HG02885 (cell line): Measurements from ENCODE around the gene KLHL17.

ENCODE experiments used
- ATAC-seq: cut with Tn5 transposase; IDR thresholded peaks from one replicate; pipeline ENCODE4 v1.9.1; 2021; ENCODE audit warnings: mild to moderate bottlenecking; ENCODE audit not compliant: unreplicated experiment, poor library complexity

The KLHL17 gene

DNA sequence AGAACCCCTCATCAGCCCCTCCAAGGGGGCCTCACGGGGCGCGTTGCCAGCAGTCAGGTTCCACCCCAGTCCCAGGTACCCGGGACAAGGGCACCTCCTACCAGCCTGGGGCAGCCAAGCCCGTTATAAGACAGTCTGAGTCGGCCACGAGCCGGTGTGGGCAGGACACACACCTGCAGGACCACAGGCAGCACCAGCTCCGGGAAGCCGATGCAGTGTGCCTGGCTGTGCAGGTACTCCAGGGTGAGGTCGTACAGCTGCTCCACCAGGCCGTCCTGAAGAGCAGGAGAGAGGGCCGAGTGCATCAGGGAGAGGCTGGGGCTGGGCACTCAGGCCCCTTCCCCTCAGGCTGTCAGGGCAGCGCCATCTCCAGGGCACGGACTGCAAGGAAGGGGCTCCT is 12.4 kb upstream of the KLHL17 start:
- ATAC-seq, result no peak

DNA sequence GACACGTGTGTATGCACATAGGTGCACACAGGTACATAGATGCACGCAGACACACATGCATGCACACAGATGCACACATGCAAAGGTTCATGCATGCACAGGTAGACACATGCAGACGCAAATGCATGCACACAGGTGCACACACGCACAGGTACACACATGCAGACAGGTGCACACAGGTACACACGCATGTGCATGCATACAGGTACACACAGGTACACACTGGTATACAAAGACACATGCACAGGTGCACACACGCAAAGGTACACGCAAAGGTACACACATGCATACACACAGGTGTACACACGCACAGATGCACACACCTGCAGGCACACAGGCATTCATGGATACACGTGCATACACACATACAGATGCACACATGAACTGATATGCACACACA is 10.1 kb upstream of the KLHL17 start:
- no peak for ATAC-seq

DNA sequence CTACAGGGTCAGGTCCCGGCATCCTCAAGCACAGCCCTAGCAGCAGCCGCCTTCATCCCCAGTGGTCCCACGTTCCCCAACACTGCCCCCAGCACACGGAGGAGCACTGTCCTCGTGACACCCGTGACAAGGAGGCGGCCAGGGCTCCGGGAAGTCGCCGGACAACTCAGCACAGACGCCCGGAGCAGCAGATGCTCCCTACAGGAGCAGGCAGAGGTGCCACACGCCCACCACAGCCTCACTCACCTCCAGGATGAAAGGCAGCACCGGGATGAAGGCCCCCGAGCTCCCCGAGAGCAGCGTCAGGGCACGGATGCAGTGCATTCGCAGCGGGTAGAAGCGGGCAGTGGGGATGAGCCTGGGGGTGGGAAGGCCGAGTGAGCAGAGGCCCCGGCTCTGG is 9.5 kb upstream of the KLHL17 start:
- no peak for ATAC-seq

DNA sequence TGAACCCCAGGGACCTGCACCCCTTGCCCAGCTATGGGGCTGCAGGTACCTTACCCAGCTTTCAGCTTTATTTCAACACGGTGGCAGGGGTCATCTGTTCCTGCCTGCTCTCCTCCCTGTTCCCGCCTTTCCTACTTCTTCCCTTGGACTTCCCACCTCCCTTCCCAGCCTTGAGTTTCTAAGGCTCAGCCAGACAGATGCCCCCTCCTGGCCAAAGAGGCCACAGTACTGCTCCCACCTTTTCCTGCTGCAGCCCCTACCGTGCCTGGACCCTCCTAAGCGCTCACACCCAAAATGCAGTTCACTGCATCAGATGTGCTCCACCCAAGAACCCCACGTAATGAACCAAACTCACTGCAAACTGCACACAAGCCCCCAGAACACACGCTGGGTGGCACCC is 9.0 kb upstream of the KLHL17 start:
- ATAC-seq, result no peak

DNA sequence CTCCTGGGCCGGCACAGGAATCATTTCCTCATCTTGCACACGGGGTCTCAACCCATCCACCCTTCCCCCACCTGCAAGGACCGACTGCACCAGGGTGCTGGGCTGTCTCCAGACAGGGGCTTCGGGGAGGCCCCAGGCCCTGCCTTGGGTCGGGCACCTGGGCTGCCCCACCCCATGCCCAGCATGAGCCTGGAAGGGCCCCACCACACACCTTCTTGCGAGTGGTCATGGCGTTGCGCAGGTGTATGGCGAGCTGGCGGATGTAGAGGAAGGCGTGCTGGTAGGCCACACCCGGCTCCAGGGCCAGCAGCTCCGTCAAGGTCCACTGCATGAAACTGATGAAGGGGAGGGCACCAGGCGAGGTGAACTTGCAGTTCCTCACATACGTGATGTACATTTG is 8.2 kb upstream of the KLHL17 start:
- no peak for ATAC-seq

DNA sequence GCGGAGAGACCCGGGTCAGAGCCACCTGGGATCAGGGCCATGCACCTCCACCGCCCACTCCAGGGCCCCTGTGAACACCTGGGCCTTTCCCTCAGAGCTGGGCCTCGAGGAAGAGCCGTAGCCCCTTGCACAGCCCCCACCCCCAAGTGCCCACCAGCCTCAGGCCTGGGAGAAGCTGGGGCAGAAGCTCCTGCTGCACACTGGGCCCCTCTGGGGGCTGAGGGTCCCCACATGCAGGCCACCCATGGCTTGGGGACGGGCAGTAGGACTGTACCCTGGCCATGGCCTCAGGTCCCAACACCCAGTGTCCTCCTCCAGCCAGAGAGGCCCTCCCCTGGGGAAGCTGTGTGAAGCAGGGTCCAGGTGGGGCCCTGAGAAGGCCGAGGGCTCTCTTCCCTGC is 7.8 kb upstream of the KLHL17 start:
- ATAC-seq, result no peak

DNA sequence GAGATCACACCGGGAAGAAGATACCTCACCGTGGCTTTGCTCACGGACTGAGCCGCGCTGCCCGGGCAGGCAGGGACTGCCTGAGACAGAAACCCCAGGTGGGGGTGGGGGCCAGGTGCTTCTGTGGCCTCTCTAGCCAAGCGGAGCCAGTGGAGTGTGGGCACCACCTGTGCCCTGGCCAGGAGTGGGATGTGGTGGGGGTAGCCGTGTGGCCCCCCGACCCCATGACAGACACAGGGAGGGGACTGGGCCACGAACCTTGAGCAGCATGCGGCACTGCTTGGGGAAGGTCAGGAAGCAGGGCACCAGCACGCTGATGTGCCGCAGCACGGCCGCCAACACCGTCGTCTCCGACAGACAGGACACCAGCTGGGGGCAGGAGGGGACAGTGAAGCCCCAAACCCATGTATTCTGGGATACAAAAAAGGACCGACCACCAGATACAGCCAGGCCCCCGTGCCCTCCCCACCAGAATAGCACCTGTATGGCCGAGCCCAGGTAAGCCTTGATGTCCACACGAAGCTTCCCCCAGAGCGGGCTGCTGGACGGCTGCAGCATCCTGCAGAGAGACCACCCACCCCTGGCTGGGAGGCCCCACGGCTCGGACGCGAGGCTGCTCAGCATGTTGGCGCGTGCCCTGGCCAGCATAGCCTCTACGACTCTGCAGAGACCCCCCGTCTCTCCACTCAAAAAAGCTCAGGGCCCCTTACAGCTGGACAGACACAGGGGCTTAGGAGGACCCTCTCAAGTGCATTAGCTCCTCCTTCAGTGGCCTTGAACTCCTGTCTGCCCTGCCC is 6.7 kb upstream of the KLHL17 start:
- no peak for ATAC-seq

DNA sequence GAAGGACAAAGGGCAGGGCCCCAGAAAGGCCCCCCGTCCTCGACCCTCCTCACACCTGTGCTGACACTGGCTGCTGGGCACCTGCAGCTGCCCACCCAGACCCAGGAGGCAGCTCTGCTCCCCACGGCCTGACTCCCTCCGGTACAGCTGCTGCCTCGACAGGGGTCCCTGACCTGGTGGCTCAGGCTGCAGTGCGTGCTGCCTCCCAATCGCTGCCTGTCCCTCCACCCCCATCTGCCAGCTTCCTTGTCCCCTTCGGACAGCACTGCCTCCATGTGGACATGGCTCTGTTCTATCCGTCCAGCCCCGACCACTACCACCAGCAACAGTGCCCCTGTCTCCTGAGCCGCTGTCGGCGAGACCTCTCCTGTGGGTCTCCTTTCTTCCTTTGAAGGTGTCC is 5.5 kb upstream of the KLHL17 start:
- ATAC-seq, result no peak

DNA sequence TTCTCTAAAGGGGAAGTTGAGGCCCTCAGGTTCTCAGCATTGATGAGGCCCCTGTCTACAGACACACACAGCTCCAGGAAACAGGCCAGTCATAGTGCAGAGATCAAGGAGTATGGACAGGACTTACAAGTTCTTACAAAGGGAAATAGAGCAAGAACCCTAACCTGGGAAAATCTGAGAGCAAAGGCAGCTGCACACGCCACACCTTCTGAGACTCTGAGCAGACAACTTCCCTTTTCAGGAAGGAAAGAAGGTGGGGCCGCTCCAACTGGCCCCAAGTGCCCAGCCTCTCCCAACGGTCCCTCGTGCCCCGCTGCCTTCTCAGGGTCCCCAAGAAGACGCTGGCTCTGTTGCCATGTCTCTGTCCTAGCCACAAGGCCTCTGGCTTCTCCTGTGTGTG is 4.9 kb upstream of the KLHL17 start:
- no peak for ATAC-seq

DNA sequence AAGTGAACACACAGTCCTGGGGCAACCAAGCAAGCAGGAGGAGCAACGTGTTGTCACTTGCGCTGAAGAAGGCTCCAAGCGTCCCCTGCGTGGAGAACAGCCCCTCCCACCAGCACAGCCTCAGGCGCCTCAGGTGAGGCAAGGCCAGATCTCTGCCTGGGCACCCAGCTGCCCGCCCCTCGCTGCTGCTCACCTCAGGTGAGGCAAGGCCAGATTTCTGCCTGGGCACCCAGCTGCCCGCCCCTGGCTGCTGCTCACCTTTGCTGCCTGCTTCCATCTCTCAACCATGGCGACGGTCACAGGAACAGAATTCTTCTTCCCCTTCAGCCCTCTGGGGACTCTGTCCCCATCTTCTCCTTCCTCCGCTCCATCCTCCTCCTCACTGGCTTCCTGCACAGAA is 3.7 kb upstream of the KLHL17 start:
- no peak for ATAC-seq

DNA sequence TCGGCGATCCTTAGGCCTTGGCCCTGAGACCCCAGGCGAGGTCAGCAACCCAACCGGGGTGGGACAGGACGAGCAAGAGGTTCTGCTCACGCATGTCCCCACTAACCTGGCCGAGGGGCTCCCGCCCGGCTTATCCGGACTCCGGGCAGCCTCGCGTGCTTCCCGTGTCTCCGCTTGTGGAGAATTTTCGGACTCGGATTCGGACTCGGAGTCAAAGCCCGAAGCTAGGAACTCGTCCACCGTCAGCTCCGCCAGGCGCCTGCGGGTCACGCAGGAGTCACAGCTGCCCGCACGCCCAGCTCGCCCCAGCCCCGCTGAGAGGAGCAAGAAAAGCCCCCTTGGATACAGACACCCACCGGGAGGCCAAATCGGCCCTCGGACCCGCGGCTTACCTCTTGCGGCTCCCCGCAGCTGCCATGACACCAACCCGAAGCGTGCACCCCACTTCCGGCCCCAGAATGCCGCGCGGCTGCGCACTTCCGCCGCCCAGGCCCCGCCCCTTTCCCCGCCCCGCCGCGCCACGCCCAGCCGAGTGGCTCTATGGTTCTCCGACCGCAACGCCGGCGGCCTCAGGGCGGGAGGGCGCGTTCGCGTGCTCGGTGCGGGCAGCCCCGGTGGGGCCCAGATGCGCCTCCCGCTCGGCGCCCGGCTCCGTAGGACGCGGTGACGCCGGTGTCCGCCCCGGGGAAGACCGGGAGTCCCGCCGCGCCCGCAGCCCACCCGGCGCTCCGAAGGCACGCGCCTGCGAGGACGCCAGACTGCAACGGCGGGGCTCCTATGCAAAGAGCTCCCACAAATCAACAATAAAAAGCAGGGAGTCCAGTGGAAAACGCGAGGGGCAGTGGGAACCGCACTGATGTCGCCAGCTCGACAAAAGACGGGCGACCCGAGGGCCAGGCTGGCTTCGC is 1.3 kb upstream of the KLHL17 start, which contains the start of gene NOC2L:
Gene NOC2L (minus strand): TSS at position 434 of the 908 bp plus-strand sequence. CDS start 16 bp downstream, at position 418.
- peak; percentile 73 for ATAC-seq

DNA sequence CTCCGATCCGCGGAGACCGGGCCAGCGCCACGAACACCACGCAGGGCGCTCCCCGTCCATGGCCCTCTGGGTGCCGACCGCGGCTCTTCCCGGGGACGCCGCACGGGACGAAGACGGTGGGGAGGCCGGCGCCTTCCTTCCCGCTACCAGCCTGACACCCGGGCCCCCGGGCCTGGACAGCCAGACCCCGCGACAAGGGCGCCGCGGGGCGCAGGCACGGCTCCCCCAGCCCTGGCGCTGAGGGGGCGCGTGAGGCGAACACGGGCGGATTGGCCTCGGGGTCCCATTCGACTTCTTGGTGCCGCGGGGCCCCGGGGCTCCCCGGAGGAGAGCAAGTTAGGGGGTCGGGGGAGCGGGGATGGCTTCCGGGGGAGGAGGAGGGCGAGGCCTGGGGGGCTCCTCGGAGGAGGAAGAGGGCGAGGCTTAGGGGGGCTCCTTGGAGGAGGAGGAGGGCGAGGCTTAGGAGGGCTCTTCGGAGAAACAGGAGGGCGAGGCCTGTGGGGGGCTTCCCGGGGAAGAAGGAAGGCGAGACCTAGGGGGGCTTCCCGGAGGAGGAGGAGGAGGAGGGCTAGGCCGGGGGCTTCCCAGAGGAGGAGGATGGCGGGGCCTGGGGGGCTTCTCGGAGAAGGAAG is 537 bp upstream of the KLHL17 start:
- ATAC-seq, result no peak

DNA sequence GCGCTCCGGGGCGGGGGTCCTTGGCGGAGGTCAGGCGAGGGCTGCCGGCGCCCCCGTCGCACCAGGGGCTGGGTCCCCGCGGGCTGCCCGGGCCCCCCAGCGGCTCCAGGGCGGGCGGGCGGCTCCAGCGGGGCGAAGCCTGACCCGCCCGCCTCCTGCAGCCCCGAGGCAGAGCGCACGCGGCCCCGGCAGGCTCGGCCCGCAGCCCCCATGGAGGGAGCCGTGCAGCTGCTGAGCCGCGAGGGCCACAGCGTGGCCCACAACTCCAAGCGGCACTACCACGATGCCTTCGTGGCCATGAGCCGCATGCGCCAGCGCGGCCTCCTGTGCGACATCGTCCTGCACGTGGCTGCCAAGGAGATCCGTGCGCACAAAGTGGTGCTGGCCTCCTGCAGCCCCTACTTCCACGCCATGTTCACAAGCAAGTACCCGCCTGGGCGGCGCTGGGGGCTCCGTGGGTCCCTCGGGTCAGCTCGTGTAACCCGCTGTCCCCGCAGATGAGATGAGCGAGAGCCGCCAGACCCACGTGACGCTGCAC is 817 bp downstream of the KLHL17 start:
- ATAC-seq, result no peak

DNA sequence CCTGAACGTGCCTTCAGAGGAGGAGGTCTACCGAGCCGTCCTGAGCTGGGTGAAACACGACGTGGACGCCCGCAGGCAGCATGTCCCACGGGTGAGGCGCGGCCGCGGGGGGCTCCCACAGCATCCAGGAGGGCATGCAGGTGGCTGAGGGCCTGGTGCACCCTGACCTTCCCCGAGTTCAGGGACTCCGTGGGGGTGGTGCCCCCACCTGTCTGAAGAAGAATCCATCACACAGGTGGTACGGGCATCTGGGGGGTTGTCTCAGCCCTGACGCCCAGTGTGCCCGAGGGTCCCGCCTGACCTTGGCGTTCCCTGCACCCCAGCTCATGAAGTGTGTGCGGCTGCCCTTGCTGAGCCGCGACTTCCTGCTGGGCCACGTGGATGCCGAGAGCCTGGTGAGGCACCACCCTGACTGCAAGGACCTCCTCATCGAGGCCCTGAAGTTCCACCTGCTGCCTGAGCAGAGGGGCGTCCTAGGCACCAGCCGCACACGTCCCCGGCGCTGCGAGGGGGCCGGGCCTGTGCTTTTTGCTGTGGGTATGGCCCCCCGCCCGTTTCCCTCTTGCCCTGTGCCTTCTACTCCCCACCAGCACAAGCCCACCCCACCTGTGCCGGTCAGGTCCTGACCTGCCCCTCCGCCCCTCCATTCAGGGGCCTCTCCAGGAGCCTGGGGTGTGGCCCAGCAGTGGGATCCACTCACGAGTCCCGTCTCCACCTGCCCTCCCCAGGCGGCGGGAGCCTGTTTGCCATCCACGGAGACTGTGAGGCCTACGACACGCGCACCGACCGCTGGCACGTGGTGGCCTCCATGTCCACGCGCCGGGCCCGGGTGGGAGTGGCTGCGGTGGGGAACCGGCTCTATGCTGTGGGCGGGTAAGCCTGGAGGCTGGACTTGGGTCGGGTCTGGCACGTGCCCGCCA is 2.3 kb downstream of the KLHL17 start:
- ATAC-seq, result no peak

DNA sequence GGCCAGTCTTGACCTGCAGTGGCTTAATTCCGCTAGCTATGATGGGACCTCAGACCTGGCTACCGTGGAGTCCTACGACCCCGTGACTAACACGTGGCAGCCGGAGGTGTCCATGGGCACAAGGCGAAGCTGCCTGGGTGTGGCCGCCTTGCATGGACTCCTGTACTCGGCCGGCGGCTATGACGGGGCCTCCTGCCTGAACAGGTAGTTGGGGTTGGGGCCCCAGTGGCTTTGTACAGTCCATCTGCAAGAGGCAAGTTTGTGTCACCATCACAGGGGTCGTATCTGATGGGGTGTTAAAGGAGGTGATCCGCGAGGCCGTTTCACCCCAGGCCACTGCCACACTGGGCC is 2.9 kb downstream of the KLHL17 start:
- no peak for ATAC-seq

DNA sequence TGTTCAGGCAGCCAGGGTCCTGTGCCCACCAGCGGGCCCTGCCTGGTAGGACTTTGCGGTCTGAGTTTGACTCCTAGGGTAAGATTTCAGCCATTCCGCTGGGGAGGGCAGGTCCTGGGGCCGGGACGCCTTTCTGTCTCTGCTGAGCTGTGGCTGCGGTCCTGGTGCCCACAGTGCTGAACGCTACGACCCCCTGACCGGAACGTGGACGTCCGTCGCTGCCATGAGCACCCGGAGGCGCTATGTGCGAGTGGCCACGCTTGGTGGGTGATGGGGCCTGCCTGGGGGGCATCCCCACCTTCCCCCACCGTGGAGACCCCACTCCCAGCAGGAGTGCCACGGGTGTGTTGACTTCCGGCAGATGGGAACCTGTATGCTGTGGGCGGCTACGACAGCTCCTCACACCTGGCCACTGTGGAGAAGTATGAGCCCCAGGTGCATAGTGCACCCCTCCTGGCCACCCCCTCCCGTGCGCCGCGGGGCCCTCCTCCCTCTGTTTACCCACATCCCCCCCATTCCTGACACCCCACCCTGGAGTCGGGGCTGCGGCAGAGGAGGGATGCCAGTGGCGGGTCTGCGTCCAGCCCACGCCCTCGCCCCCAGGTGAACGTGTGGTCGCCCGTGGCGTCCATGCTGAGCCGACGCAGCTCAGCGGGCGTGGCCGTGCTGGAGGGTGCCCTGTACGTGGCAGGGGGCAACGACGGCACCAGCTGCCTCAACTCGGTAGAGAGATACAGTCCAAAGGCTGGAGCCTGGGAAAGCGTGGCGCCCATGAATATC is 3.6 kb downstream of the KLHL17 start:
- ATAC-seq, result no peak

DNA sequence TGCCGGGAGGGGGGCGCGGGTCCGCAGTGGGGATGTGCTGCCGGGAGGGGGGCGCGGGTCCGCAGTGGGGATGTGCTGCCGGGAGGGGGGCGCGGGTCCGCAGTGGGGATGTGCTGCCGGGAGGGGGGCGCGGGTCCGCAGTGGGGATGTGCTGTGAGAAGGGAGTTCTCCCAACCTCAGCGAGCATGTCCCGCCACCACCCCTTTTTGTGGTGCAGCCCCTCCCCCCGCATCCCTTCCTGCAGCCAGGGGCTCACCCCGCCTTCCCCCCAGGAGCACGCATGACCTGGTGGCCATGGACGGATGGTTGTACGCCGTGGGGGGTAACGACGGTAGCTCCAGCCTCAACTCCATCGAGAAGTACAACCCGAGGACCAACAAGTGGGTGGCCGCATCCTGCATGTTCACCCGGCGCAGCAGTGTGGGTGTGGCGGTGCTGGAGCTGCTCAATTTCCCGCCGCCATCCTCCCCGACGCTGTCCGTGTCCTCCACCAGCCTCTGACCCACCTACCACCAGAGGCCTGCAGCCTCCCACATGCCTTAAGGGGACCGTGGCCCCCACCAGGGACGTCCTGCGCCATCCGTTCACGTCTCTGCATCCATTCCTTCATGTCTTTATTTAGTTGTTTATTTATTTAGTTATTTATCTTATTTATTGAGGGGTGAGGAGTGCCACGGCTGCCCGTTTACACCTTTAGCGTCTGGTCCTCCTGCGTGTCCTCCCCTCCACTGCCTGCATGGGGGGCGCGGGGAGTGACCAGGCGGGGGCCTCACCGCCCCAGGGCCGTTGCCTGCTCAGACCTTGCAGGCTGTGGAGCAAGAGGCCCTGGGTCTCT is 4.5 kb downstream of the KLHL17 start:
- no peak for ATAC-seq

DNA sequence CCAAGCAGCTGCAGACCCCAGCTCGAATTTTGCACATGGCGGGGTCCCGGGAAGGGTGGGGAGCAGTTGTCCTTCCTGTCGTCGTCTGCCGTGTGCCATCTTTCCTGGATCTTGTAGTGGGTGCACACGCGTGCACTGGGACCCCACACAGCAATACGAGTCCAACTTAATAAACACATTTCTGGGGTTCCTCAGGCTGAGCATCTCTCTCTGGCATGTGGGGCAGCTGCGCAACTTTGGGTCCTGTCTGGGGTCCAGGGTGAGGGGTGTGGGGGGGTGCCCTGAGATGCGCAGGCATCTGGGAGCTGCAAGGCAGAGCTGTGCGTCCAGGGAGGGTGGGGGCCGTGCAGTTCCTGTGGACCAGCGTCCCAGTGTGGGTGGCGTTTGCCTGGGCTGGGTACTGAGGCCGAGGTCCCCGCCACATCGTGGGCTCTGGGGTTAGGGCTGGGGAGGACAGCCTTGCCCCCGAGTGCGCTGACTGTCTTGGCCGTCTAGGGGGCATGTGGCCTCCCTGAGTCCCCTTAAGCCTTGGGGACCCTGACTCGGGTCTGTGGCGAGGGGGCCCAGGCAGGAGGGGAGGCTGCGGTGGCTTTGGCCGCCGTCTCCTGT is 5.2 kb downstream of the KLHL17 start:
- ATAC-seq, result no peak
